Activated naive CD4-positive, alpha-beta T cell treated with anti-CD3 and anti-CD28 coated beads, Interleukin-2, amount 50 U/mL, for 24 hours (primary cell): Measurements from ENCODE around the gene SLC44A4.
"Not testable (repeated sequence)": the region's sequence is repeated elsewhere in the genome, so short reads cannot be mapped to it uniquely, and the experiment has no call there.

ENCODE experiments used
- H3K27ac Mint-ChIP-seq: one replicate; pipeline ENCODE4 v1.8.0; 2021; ENCODE audit warnings: mild to moderate bottlenecking, mixed read lengths
- H3K27me3 Mint-ChIP-seq: one replicate; pipeline ENCODE4 v1.8.0; 2021; ENCODE audit warnings: mixed read lengths
- H3K36me3 Mint-ChIP-seq: one replicate; pipeline ENCODE4 v1.8.0; 2021; ENCODE audit warnings: mixed read lengths
- H3K4me1 Mint-ChIP-seq: one replicate; pipeline ENCODE4 v1.8.0; 2021; ENCODE audit warnings: mixed read lengths
- H3K4me3 Mint-ChIP-seq: one replicate; pipeline ENCODE4 v1.8.0; 2021; ENCODE audit warnings: mild to moderate bottlenecking, mixed read lengths
- H3K9me3 Mint-ChIP-seq: one replicate; pipeline ENCODE4 v1.8.0; 2021; ENCODE audit warnings: mixed read lengths

SLC44A4 gene

GRCh38 chr6:31906727-31907126, 27.9 kb upstream of the SLC44A4 start:
- H3K27me3 Mint-ChIP-seq, H3K27ac Mint-ChIP-seq, H3K9me3 Mint-ChIP-seq, H3K36me3 Mint-ChIP-seq, H3K4me3 Mint-ChIP-seq: not testable (repeated sequence)
- peaks cover 12% of the 10 kb centered on the region for H3K4me1 Mint-ChIP-seq

- Mint-ChIP-seq H3K27ac (no peak overlapping the region), H3K27me3 (no peaks in the 10 kb centered on the region), H3K4me3 (no peak overlapping the region), H3K4me1 (peaks cover 12% of the 10 kb centered on the region), H3K36me3 (no peaks in the 10 kb centered on the region), H3K9me3 (no peaks in the 10 kb centered on the region)
Measured at GRCh38 chr6:31906122-31906521, 27.3 kb upstream of the SLC44A4 start.

- H3K4me1 Mint-ChIP-seq, result peaks cover 9% of the 10 kb centered on the region
- H3K36me3 Mint-ChIP-seq, result no peaks in the 10 kb centered on the region
- no peak overlapping the region for H3K4me3 Mint-ChIP-seq
- H3K27me3 Mint-ChIP-seq, result no peaks in the 10 kb centered on the region
- no peak overlapping the region for H3K27ac Mint-ChIP-seq
- no peaks in the 10 kb centered on the region for H3K9me3 Mint-ChIP-seq
Measured at GRCh38 chr6:31905041-31905440, 26.2 kb upstream of the SLC44A4 start.

DNA sequence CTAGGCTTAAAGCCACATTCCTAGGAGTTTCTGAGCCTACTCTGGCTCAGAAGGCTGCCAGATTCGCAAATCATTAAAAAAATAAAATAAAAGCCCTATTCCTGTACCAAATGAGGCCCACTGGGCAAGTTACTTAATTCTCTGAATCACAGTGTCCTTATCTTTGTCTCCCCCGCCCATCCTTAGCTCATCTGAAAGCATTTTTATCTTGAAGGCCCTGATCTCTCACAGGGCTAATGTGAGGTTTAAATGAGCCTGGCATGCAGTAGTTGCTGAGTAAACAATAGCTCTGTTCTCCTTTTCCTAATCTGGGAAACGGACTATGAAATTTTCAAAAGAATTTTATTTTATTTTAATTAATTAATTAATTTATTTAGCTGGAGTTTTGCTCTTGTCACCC, 25.2 kb upstream of the SLC44A4 start:
- Mint-ChIP-seq H3K4me3 (no peak overlapping the region), H3K9me3 (no peaks in the 10 kb centered on the region), H3K27me3 (no peaks in the 10 kb centered on the region), H3K27ac (no peak overlapping the region), H3K4me1 (peaks cover 20% of the 10 kb centered on the region), H3K36me3 (no peaks in the 10 kb centered on the region)

- H3K9me3 Mint-ChIP-seq, result no peaks in the 10 kb centered on the region
Measured at GRCh38 chr6:31901953-31902643, 23.3 kb upstream of the SLC44A4 start, which contains the start of gene ZBTB12. ZBTB12 (minus strand) TSS chr6:31902086; CDS start chr6:31901305, 781 bp downstream.

DNA sequence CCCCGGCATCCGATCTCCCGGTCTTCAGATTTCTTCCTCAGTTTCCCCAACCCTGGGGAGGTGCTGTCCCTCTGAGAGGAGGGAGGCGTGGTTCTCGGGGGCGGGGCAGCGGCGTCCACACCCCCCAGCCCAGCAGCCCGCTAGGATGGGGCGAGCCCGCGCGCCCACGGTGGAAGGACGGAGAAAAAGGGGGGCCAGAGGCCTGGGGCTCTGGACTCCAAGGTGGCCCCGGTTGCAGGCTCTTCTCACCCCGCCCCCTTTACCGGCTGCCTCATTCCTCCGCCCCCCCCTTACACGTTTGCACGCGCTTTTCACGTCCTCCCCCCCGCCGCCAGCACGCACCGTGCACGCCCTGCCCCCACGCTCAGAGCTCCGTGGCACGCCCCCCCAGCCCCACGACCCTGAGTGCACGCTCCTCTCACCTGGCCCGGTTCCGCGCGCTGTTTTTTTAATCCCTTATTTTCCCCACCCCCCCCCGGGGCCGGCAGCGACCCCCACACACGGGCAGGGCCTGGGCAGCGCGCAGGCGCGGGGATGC, 22.7 kb upstream of the SLC44A4 start:
- no peaks in the 10 kb centered on the region for H3K9me3 Mint-ChIP-seq
- no peaks in the 10 kb centered on the region for H3K27me3 Mint-ChIP-seq
- H3K27ac Mint-ChIP-seq, result no peak overlapping the region
- H3K36me3 Mint-ChIP-seq, result no peaks in the 10 kb centered on the region
- peaks cover 30% of the 10 kb centered on the region for H3K4me1 Mint-ChIP-seq
- peak overlapping the region; percentile 47 for H3K4me3 Mint-ChIP-seq

More at GRCh38 chr6:31901953-31902643, 23.3 kb upstream of the SLC44A4 start, which contains the start of gene ZBTB12:
- no peaks in the 10 kb centered on the region for H3K36me3 Mint-ChIP-seq
- peak within 1 kb of the TSS; percentile 84 for H3K4me3 Mint-ChIP-seq
- H3K4me1 Mint-ChIP-seq, result peaks cover 27% of the 10 kb centered on the region
- no peaks in the 10 kb centered on the region for H3K27me3 Mint-ChIP-seq
- H3K27ac Mint-ChIP-seq, result peak within 1 kb of the TSS; percentile 92

DNA sequence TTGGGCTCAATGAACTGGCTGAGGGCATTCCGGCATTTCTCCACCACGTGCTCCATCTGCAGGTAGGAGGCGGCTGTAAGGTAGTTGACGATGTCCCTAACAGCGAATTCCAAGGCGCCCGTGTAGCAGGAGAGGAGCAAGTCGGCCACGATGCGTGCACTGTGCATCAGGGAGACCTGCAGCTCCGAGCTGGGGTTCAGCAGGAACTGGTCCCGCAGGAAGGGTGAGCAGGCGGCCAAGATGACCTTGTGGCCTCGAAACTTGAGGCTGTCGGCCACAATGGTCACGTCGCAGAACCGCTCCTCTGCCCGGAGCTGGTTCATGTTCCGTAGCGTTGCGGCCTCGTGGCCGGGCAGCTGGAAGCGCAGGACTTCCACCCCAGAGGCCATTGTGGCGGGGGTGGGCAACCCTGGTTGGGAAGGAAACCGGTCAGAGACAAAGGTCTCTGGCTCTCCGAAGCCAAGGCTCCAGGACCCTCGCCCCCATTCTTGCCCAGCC, 22.2 kb upstream of the SLC44A4 start:
- H3K27me3 Mint-ChIP-seq, result no peaks in the 10 kb centered on the region
- H3K4me3 Mint-ChIP-seq, result peak overlapping the region; percentile 47
- peaks cover 35% of the 10 kb centered on the region for H3K4me1 Mint-ChIP-seq
- H3K9me3 Mint-ChIP-seq, result no peaks in the 10 kb centered on the region
- no peaks in the 10 kb centered on the region for H3K36me3 Mint-ChIP-seq
- no peak overlapping the region for H3K27ac Mint-ChIP-seq

DNA sequence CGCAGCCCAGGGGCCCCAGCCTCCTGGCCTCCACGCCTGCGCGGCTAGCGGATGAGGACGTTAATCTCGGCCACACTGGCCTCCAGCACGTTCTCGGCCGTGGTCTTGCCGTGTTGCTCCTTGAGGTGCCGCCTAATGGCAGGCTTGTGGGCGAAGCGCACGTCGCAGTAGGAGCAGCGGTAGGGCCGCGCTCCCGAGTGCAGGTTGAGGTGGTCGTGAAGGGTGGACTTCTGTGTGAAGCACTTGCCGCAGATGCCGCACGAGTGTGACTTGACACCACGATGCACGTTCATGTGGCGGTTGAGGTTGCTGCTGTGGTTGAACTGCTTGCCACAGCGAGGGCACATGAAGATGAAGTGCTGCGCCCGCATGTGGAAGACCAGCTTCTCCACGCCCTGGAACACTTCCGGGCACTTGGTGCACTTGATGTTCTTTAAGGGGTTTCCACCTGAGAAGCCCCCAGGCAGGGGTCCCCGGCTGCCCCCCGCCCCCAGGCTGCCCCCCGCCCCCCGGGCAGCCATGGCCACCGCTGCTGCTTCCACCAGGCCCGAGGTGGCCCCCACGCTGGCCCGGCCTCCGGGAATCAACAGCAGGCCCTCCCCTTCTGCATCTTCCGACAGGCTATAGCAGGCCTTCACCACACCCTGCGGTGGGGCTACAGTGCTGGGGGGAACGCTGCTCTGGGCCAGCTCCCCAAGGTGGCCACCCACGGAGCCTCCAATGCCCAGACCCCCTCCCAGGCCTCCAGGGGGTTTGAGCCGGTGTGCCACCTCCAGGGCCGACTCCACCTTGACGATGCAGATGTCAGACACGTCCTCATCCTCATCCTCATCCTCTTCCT, 21.3 kb upstream of the SLC44A4 start:
- Mint-ChIP-seq H3K27me3 (no peaks in the 10 kb centered on the region), H3K4me1 (peaks cover 39% of the 10 kb centered on the region), H3K36me3 (no peaks in the 10 kb centered on the region), H3K9me3 (no peaks in the 10 kb centered on the region), H3K27ac (no peak overlapping the region), H3K4me3 (peak overlapping the region; percentile 80)

DNA sequence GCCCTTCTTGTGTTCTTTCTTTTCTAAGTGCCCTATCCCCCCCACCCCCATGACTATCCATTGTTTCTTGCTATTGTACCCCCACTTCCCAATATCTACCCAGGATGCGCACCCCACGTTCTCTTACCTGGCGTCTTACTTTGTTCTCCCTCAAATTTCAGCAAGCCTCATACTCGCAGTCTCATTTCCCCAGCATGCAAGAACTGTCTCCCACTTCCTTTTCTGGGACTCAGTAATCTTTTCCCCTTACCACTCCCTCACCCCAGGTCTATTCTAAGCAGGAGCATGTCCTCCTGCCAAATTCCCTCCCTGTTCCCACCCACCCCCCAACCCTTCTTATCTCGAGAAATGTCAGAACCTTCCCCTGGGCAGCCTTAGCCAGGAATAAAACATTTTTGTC, 20.4 kb upstream of the SLC44A4 start:
- H3K9me3 Mint-ChIP-seq, result no peaks in the 10 kb centered on the region
- H3K4me3 Mint-ChIP-seq, result peak overlapping the region; percentile 80
- H3K27me3 Mint-ChIP-seq, result no peaks in the 10 kb centered on the region
- H3K4me1 Mint-ChIP-seq, result peaks cover 39% of the 10 kb centered on the region
- peak overlapping the region; percentile 85 for H3K27ac Mint-ChIP-seq
- H3K36me3 Mint-ChIP-seq, result no peaks in the 10 kb centered on the region

DNA sequence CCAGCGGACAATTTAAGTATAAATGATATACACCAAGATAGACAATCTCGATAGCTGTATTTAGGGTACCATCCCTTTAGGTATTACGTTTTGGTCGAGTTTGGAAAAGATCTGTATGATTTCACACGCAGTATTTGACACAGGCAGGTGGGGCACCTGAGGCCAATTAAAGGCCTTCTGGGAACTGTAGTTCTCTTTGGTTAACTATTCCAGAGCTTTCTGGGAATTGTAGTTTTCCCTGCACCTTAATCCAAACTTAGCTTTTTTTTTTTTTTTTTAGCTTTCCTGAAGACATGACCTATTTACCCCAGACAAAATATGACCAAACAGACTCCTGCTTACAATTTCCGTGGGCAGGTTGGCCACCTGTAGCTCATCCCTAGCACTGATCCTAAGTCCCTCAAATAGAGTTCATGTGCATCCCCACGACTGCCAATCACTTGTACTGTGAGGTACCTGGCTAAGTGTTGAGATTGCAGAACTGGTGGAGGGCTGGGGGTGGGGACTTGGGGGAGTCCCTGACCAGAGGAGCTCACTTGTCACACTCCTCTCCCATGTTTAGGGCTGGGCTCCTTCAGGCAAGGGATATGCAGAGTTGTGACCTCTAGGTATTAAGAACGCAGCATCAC, 19.7 kb upstream of the SLC44A4 start:
- H3K9me3 Mint-ChIP-seq, result no peaks in the 10 kb centered on the region
- no peaks in the 10 kb centered on the region for H3K36me3 Mint-ChIP-seq
- H3K4me3 Mint-ChIP-seq, result peak overlapping the region; percentile 93
- peak overlapping the region; percentile 90 for H3K27ac Mint-ChIP-seq
- H3K4me1 Mint-ChIP-seq, result peaks cover 39% of the 10 kb centered on the region
- no peaks in the 10 kb centered on the region for H3K27me3 Mint-ChIP-seq

DNA sequence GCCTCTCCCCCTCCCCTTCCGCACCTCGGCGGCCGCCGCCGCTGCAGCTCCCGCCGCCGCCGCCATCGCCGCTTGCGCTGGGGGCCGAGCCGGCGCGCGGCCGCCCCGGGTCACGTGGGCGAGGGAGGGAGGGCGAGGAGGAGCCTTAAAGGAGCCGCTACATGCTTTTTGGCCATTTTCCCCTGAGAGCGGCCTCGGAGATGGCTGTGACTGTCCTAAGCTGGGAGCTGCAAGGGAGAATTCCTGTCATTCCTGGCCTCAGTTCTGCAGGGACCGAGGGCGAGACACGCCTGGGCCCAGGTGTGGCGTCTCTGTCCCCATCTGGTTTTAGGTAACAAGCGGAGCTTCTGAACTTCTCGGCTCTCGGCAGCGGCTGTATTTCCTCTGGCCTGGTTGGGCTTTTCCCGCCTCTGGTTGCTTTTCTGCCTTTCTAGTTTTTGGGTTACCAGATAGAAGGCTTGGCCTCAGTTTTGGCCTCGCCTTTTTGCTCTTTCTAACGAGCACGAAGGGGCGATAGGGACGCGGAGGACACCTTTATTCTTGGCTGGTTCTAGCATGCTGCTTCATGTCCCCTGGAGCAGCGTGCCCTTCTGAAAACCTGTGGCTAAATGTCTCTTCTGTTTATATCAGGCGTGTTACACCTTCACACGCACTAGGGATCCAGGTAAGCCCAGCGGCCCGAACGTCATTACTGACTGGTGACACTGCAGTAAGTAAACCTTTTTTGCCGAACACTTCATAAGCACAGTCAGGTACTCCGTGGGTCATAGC, 19.0 kb upstream of the SLC44A4 start, which contains the start of gene EHMT2:
EHMT2 (minus strand) TSS at position 87 of the 771 bp plus-strand sequence; CDS start at position 66, 21 bp downstream.
- no peaks in the 10 kb centered on the region for H3K36me3 Mint-ChIP-seq
- peak within 1 kb of the TSS; percentile 94 for H3K27ac Mint-ChIP-seq
- no peaks in the 10 kb centered on the region for H3K27me3 Mint-ChIP-seq
- H3K4me3 Mint-ChIP-seq, result peak within 1 kb of the TSS; percentile 93
- H3K4me1 Mint-ChIP-seq, result peaks cover 35% of the 10 kb centered on the region
- H3K9me3 Mint-ChIP-seq, result no peaks in the 10 kb centered on the region

DNA sequence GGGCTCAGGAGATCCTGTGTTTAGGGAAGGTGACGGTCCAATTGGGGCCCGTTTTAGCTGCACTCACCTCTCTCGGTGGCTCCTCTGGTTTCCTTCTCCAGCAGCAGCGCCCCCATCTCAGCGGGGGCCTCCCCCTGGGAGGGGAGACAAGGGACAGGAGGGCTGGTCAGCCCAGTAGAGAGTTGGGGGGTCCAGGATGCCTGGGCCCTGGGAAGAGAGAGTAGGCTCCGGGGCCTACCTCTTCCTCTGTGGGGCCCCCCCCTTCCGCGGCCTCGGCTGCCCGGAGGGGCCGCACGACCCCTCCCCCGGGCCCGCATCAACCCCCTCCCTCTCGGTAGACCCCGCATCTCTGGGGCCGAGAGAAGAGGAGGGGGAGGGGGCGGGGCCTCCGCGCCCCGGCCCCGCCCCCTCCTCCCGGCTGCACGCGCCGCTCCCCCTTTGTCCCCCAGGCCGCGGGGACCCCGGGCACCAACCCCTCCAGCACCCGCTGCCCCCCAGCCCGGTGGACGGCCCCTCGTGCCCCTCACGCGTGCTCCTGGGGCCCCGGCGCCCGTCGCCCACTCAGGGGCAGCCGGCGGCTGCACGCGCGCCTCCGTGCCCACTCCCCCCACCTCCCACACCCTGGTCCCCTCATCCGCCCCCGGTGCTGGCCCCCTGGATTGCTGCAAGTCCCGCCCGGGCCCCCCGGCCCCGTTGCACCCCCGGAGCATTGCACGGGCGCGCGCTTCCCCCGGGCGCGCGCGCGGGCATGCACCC, 18.2 kb upstream of the SLC44A4 start:
- no peaks in the 10 kb centered on the region for H3K27me3 Mint-ChIP-seq
- H3K9me3 Mint-ChIP-seq, result no peaks in the 10 kb centered on the region
- H3K36me3 Mint-ChIP-seq, result peaks cover 1% of the 10 kb centered on the region
- peak overlapping the region; percentile 94 for H3K27ac Mint-ChIP-seq
- H3K4me1 Mint-ChIP-seq, result peaks cover 30% of the 10 kb centered on the region
- H3K4me3 Mint-ChIP-seq, result peak overlapping the region; percentile 85

GRCh38 chr6:31896493-31896855, 17.7 kb upstream of the SLC44A4 start:
- Mint-ChIP-seq H3K4me1 (peaks cover 30% of the 10 kb centered on the region), H3K27me3 (no peaks in the 10 kb centered on the region), H3K36me3 (peaks cover 2% of the 10 kb centered on the region), H3K27ac (peak overlapping the region; percentile 94), H3K9me3 (no peaks in the 10 kb centered on the region), H3K4me3 (peak overlapping the region; percentile 85)

- no peak overlapping the region for H3K4me3 Mint-ChIP-seq
- peaks cover 12% of the 10 kb centered on the region for H3K4me1 Mint-ChIP-seq
- H3K36me3 Mint-ChIP-seq, result peaks cover 8% of the 10 kb centered on the region
- H3K27ac Mint-ChIP-seq, result no peak overlapping the region
- H3K9me3 Mint-ChIP-seq, result no peaks in the 10 kb centered on the region
- H3K27me3 Mint-ChIP-seq, result no peaks in the 10 kb centered on the region
Measured at GRCh38 chr6:31892821-31893220, 14.0 kb upstream of the SLC44A4 start.
